Gastroesophageal sphincter (tissue), 3 donors: ENCODE data around the gene PYGB.

Experiments used
- POLR2A ChIP-seq, 2 donors: fragments of 450-650 bp; IDR thresholded peaks; one replicate each; pipeline ENCODE4 v1.6.1; 2017; ENCODE audit warnings: antibody characterized with exemption in 2 of 2, mild to moderate bottlenecking in 2 of 2, moderate library complexity in 1 of 2
- POLR2AphosphoS5 ChIP-seq: sonication (generic); formaldehyde crosslinking; IDR thresholded peaks from one replicate; pipeline ENCODE4 v1.6.1; 2017; ENCODE audit warnings: antibody characterized with exemption
- TF ChIP-seq, protein P1 (sequence below), 4 experiments: fragments of 200-600 bp in 2 of 4; fragments of 450-650 bp in 2 of 4; sonication (generic) in 1 of 4; IDR thresholded peaks; one replicate each; pipeline ENCODE4 v1.5.1; 2017 to 2019; ENCODE audit warnings: antibody characterized with exemption in 4 of 4, mild to moderate bottlenecking in 2 of 4, moderate library complexity in 2 of 4

DNA sequence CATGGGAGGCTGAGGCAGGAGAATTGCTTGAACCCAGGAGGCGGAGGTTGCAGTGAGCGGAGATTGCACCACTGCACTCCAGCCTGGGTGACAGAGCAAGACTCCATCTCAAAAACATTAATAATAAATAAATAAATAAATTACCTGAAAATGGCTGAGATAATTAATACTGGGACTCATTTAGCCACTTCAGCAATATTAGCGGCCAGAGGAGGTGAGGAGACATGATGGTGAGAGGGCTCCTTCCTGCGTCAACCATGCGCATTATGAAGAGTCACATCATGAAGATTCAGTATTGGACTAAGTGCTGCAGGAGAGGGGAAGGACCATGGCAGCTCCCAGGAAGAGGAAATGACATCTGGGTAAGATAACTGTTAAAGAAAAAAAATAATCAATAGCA, 2.9 kb upstream of the PYGB start:
- TF ChIP-seq, protein P1, sequence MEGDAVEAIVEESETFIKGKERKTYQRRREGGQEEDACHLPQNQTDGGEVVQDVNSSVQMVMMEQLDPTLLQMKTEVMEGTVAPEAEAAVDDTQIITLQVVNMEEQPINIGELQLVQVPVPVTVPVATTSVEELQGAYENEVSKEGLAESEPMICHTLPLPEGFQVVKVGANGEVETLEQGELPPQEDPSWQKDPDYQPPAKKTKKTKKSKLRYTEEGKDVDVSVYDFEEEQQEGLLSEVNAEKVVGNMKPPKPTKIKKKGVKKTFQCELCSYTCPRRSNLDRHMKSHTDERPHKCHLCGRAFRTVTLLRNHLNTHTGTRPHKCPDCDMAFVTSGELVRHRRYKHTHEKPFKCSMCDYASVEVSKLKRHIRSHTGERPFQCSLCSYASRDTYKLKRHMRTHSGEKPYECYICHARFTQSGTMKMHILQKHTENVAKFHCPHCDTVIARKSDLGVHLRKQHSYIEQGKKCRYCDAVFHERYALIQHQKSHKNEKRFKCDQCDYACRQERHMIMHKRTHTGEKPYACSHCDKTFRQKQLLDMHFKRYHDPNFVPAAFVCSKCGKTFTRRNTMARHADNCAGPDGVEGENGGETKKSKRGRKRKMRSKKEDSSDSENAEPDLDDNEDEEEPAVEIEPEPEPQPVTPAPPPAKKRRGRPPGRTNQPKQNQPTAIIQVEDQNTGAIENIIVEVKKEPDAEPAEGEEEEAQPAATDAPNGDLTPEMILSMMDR (IDR thresholded peaks at IDR 0.05) = no peak
- TF ChIP-seq POLR2A (IDR thresholded peaks at IDR 0.05) = no peak
- TF ChIP-seq POLR2AphosphoS5 = no peak
